IPS-18a (cell line): ENCODE data around the gene ECHDC3.

ENCODE experiments used
- H3K27ac ChIP-seq: one replicate; pipeline ENCODE4 v1.5.1; 2013; ENCODE audit warnings: low read length
- H3K27me3 ChIP-seq: one replicate; pipeline ENCODE4 v1.6.1; 2013; ENCODE audit warnings: mild to moderate bottlenecking, low read length; ENCODE audit not compliant: control insufficient read depth, insufficient read depth
- H3K36me3 ChIP-seq: one replicate; pipeline ENCODE4 v1.6.1; 2013; ENCODE audit warnings: low read depth, low read length; ENCODE audit not compliant: control insufficient read depth
- H3K4me1 ChIP-seq: one replicate; pipeline ENCODE4 v1.6.1; 2013; ENCODE audit warnings: low read depth, low read length; ENCODE audit not compliant: control insufficient read depth
- H3K4me3 ChIP-seq: one replicate; pipeline ENCODE4 v1.5.1; 2013; ENCODE audit warnings: low read length
- H3K9ac ChIP-seq: one replicate; pipeline ENCODE4 v1.6.1; 2013; ENCODE audit warnings: mild to moderate bottlenecking, low read length, moderate library complexity
- H3K9me3 ChIP-seq: one replicate; pipeline ENCODE4 v1.6.1; 2013; ENCODE audit warnings: low read depth, low read length; ENCODE audit not compliant: control insufficient read depth

ECHDC3 gene

DNA sequence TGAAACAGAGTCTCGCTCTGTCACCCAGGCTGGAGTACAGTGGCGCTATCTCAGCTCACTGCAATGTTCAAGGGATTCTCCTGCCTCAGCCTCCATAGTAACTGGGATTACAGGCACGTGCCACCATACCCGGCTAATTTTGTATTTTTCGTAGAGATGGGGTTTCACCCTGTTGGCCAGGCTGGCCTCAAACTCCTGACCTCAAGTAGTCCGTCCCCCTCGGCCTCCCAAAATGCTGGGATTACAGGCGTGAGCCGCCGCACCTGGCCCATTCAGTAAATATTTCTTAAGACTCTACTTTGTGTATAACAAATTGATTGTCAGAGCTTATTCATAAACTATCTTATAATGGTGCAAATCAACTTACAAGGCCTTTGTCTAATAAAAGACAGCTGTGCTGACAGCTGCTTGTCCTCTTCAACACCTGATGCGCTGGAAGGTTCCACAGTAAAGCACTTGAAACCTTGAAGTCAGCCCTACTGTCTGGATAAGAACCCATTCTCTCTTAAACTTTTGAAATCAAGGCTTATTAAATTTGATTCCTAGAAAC is 14.7 kb downstream of the ECHDC3 start:
- H3K36me3 ChIP-seq = no peaks in the 10 kb centered on the region
- H3K27ac ChIP-seq = no peak overlapping the region
- no peaks in the 10 kb centered on the region for H3K4me1 ChIP-seq
- no peak overlapping the region for H3K9ac ChIP-seq
- H3K4me3 ChIP-seq = no peak overlapping the region
- H3K9me3 ChIP-seq = no peaks in the 10 kb centered on the region
- H3K27me3 ChIP-seq = no peaks in the 10 kb centered on the region

DNA sequence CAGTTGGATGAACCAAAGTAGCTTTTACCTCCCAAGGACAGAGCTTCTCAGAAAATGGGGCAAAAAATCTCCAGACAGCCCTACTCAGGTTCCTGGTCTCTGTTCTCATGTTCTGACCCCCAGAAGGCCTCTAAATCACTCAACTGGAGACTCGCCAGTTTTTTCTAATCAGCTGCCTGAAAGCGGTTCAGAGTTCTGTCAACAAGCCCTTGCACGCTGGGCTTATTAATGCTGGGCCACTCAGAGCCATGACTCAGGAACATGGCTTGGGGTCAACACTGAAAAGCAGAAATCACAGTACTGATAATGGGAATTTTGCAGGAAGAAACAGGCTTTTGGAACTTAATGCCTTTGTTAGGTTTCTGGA is 15.3 kb downstream of the ECHDC3 start:
- no peak overlapping the region for H3K4me3 ChIP-seq
- H3K9ac ChIP-seq = no peak overlapping the region
- no peaks in the 10 kb centered on the region for H3K27me3 ChIP-seq
- no peaks in the 10 kb centered on the region for H3K36me3 ChIP-seq
- no peaks in the 10 kb centered on the region for H3K4me1 ChIP-seq
- no peaks in the 10 kb centered on the region for H3K9me3 ChIP-seq
- no peak overlapping the region for H3K27ac ChIP-seq

DNA sequence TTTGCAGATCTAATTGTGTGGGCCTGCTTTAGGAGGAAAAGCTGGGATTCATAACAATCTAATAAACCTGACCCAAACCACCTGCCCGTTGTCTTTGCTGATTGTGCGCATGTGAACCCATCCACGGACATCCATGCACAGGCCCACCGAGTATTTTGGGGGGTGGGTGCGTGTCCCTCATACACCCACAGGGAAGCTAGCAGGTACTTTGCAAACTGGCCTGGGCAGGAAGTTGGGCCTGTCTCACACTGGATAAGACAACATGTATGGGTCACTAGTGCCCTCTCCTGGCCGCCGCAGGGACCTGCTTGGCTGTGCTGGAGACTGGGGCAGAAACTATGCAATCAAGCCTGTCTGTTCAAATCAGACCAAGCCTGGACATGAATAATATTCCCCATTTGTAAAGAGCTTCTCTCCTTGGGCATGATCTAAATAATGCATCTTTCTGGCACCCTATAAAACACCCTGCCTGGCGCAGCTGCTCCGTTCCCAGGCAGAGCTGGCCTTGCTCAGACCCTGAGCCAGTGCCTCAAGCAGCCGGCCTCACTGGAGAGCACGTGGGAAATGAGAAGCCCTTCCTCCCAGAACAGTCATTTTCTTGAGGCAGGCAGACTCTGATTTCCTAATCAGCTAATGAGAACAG is 15.8 kb downstream of the ECHDC3 start:
- Histone ChIP-seq H3K4me1 (no peaks in the 10 kb centered on the region), H3K27me3 (no peaks in the 10 kb centered on the region), H3K36me3 (no peaks in the 10 kb centered on the region), H3K9ac (no peak overlapping the region), H3K9me3 (no peaks in the 10 kb centered on the region), H3K4me3 (no peak overlapping the region), H3K27ac (no peak overlapping the region)

DNA sequence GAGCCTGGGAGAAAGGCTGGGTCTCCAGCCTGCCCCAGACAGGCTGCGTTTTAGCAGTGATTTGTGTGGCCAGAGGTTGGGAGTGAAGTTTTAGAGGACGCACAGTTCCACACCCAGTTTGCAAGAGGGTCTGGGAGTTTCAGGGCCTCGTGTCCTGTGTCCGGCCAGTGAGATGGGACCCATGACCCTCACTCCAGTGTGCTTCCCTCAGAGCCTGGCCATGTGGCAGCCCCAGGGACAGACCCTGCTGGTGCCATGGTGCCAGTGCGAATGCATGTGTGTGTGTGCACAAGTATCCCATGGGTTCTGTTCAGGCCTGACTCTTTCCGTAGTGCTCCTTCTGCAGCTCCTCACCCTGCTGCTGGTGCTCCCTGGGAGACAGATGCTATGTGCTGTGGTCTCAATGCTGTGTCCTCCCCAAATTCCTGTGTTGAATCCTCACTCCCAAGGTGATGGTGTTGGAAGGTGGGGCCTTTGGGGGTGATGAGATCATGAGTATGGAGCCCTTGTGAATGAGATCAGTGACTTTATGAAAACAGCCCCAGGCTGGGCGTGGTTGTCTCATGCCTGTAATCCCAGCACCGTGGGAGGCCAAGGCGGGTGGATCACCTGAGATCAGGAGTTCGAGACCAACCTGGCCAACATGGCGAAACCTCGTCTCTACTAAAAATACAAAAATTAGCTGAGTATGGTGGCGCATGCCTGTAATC is 16.5 kb downstream of the ECHDC3 start:
- Histone ChIP-seq H3K36me3 (no peaks in the 10 kb centered on the region), H3K9ac (no peak overlapping the region), H3K27me3 (no peaks in the 10 kb centered on the region), H3K4me1 (no peaks in the 10 kb centered on the region), H3K9me3 (no peaks in the 10 kb centered on the region), H3K4me3 (no peak overlapping the region), H3K27ac (no peak overlapping the region)

DNA sequence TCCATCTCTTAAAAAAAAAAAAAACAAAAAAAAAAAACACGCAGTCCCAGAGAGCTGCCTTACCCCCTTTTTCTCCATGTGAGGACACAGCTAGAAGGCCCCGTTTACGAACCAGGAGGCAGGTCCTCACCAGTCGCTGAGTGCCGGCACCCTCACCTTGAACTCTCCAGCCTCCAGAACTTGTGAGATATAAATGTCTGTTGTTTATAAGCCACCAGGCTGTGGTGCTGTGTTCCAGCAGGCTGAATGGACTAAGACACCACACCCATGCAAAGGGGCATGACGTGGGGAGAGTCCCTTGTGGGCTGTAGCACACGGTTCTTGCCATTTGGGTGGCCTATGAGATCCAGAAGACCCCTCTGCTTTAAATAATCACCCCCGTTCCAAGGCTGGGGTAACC is 17.2 kb downstream of the ECHDC3 start:
- no peaks in the 10 kb centered on the region for H3K4me1 ChIP-seq
- H3K27ac ChIP-seq = no peak overlapping the region
- H3K4me3 ChIP-seq = no peak overlapping the region
- no peaks in the 10 kb centered on the region for H3K27me3 ChIP-seq
- no peaks in the 10 kb centered on the region for H3K9me3 ChIP-seq
- no peaks in the 10 kb centered on the region for H3K36me3 ChIP-seq
- no peak overlapping the region for H3K9ac ChIP-seq

DNA sequence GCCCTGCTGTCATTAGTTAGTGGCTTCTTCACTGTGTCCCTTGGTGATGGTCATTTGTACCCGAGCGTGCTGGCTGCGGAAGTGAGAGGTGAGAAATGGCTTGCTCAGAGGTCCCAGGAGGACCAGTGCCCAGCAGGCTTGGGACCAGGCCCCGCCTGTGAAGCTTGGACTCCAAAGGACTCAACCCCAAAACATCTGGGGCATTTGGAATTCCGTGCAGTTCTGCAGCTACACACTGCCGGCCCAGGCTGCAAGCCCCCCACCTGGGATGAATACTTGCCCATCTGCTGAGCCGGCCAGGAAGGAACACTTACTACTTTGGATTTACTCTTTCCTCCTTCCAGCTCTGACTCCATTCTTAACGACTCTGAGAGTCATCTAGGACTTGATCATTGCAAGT is 18.0 kb downstream of the ECHDC3 start:
- Histone ChIP-seq H3K36me3 (no peaks in the 10 kb centered on the region), H3K27ac (no peak overlapping the region), H3K9ac (no peak overlapping the region), H3K27me3 (no peaks in the 10 kb centered on the region), H3K9me3 (no peaks in the 10 kb centered on the region), H3K4me3 (no peak overlapping the region), H3K4me1 (no peaks in the 10 kb centered on the region)

DNA sequence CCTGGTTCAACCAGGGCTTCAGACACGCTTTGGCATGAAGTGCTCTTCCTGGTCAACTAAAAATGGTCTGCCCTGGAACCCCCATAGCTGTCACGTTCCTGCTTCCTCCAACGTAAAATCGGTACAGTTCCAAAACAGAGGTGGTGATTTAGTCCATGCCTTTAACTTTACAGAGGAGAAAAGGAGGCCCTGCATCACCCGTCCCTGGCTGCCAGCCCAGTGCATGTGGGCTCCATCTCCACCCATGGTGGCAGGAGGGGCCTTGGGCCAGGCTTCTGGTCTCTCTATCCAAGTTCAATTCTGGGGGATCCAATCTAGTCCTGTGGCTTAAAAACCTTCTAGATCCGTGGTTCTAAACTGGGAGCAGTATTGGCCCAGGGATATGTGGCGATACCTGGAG is 18.7 kb downstream of the ECHDC3 start:
- H3K4me3 ChIP-seq = no peak overlapping the region
- H3K4me1 ChIP-seq = no peaks in the 10 kb centered on the region
- no peaks in the 10 kb centered on the region for H3K9me3 ChIP-seq
- no peaks in the 10 kb centered on the region for H3K36me3 ChIP-seq
- H3K27me3 ChIP-seq = no peaks in the 10 kb centered on the region
- H3K27ac ChIP-seq = no peak overlapping the region
- H3K9ac ChIP-seq = no peak overlapping the region

GRCh38 chr10:11761431-11761830 is 19.2 kb downstream of the ECHDC3 start:
- H3K4me3 ChIP-seq = no peak overlapping the region
- H3K9ac ChIP-seq = no peak overlapping the region
- H3K27me3 ChIP-seq = no peaks in the 10 kb centered on the region
- H3K4me1 ChIP-seq = no peaks in the 10 kb centered on the region
- no peak overlapping the region for H3K27ac ChIP-seq
- H3K9me3 ChIP-seq = no peaks in the 10 kb centered on the region
- no peaks in the 10 kb centered on the region for H3K36me3 ChIP-seq

- Histone ChIP-seq H3K4me1 (no peaks in the 10 kb centered on the region), H3K27me3 (no peaks in the 10 kb centered on the region), H3K4me3 (no peak overlapping the region), H3K9ac (no peak overlapping the region), H3K36me3 (no peaks in the 10 kb centered on the region), H3K27ac (no peak overlapping the region), H3K9me3 (no peaks in the 10 kb centered on the region)
Measured at GRCh38 chr10:11762706-11763500, 20.7 kb downstream of the ECHDC3 start.

GRCh38 chr10:11763501-11763861 is 21.3 kb downstream of the ECHDC3 start:
- no peak overlapping the region for H3K4me3 ChIP-seq
- no peaks in the 10 kb centered on the region for H3K9me3 ChIP-seq
- no peaks in the 10 kb centered on the region for H3K27me3 ChIP-seq
- H3K27ac ChIP-seq = no peak overlapping the region
- no peak overlapping the region for H3K9ac ChIP-seq
- no peaks in the 10 kb centered on the region for H3K36me3 ChIP-seq
- no peaks in the 10 kb centered on the region for H3K4me1 ChIP-seq

DNA sequence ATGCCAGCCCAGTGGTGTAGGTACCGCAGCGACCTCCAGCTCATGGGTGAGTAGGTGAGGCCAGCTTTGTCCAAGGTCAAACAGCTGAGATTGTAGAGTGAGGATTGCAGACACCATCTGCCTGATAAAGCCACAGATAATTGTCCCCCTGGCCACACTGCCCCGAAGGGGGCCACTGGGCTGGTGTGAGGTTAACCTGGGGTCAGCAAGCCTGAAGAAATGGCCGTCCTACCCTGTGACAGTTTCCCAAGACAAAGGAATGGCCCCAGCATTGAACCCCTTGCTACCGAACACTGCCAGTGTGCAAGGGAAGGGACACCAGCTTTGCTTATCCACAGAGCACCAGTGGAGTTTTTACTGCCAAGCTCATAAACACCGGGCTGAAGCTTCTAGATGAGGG is 23.0 kb downstream of the ECHDC3 start:
- Histone ChIP-seq H3K36me3 (no peaks in the 10 kb centered on the region), H3K4me3 (no peak overlapping the region), H3K27ac (no peak overlapping the region), H3K9me3 (no peaks in the 10 kb centered on the region), H3K27me3 (no peaks in the 10 kb centered on the region), H3K4me1 (no peaks in the 10 kb centered on the region), H3K9ac (no peak overlapping the region)
